Uterus (tissue), 4 donors: ENCODE data around the gene COPS9. TPM values are rescaled to one million over a fixed set of nuclear protein-coding genes. Genes with fewer than 3 reads are reported as not detected.

Experiments
- DNase-seq, 2 donors: peaks; one replicate each; pipeline ENCODE4 v3.0.0-alpha.2; 2019 to 2020
- H3K27ac ChIP-seq, 2 donors: fragments of 200-600 bp; sonication (generic); 1 replicate in 1 of 2; 2 replicates in 1 of 2; pipeline ENCODE4 v1.5.1; 2016 to 2018
- H3K27me3 ChIP-seq, 2 donors: fragments of 200-600 bp; sonication (generic); one replicate each; pipeline ENCODE4 v1.5.1; 2018 to 2019; ENCODE audit warnings: control low read depth in 1 of 2
- H3K36me3 ChIP-seq, 2 donors: fragments of 200-600 bp; sonication (generic); one replicate each; pipeline ENCODE4 v1.5.1; 2019; ENCODE audit warnings: control low read depth in 1 of 2
- H3K4me1 ChIP-seq, 2 donors: fragments of 200-600 bp; sonication (generic); one replicate each; pipeline ENCODE4 v1.5.1; 2018 to 2019; ENCODE audit warnings: control low read depth in 1 of 2
- H3K4me3 ChIP-seq, 2 donors: fragments of 200-600 bp; sonication (generic); 1 replicate in 1 of 2; 2 replicates in 1 of 2; pipeline ENCODE4 v1.5.1; 2018 to 2019; ENCODE audit warnings: mild to moderate bottlenecking in 1 of 2
- H3K9me3 ChIP-seq, 2 donors: fragments of 200-600 bp; sonication (generic); one replicate each; pipeline ENCODE4 v1.5.1; 2019; ENCODE audit warnings: control low read depth in 1 of 2
- POLR2A ChIP-seq, 2 donors: fragments of 450-650 bp; IDR thresholded peaks; one replicate each; pipeline ENCODE4 v1.6.1; 2016; ENCODE audit warnings: antibody characterized with exemption in 2 of 2, mild to moderate bottlenecking in 1 of 2, moderate library complexity in 1 of 2
- intact Hi-C: fragments of 100-400 bp; cut with DNase I; formaldehyde crosslinking; loops from one replicate; pipeline ENCODE4 v1.15.1; 2023; ENCODE audit warnings: low total_unique reads
- total RNA-seq, 4 donors: library from RNA; depleted of rRNA in 3 of 4; stranded (reverse); fragments of >200 nt in 3 of 4; gene quantifications; one replicate each; pipeline versions ENCODE4 v1.1.0 to v1.2.4, GENCODE V29; 2014 to 2023
- TF ChIP-seq, protein P1 (sequence below), 4 experiments: fragments of 200-600 bp in 2 of 4; fragments of 450-650 bp in 2 of 4; sonication (generic) in 2 of 4; IDR thresholded peaks; one replicate each; pipeline ENCODE4 v1.5.1; 2016 to 2019; ENCODE audit warnings: antibody characterized with exemption in 4 of 4, mild to moderate bottlenecking in 2 of 4, moderate library complexity in 1 of 4
- donor health status: DM: yes; HTN: yes; CAD: no.

COPS9 gene
- total RNA-seq, 4 donors from 2014 or later: 14.1 to 189 (median 98.0) TPM

DNA sequence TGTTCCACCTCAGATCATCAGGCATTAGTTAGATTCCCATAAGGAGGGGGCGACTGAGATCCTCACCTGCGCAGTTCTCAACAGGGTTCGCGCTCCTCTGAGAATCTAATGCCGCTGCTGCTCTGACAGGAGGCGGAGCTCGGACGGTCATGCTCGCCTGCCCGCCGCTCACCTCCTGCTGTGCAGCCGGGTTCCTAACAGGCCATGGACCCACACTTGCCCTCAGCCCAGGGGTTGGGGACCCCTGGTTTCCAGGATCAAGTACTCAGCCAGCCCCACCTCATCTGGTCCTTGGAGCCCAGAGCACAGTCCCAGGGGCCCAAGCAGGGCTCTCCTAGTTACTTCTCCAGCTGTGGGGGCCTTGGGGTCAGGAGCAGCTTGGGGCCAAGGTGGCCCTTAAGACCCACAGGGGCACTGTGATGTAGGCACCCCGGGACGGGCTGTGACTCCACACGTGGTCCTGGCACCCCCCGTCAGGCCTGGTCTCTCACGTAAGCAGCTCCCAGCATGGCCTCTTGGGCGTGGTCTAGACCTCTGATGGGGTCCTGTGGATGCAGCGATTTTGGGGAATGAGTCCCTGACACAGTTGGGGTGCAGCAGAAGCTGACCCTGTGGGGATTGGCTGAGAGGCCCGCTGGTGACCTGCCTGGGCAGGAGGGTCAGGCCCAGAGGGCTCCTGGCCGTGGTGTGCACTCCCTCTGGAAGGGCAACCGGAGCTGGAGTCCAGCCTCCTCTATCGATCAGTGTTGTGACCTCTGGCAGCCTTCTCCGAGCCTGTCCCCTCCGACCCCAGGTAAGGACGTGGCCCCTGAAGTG, 32.6 kb upstream of the COPS9 start:
- H3K27ac ChIP-seq: no peak overlapping the region
- intact Hi-C loops: no loop called here
- H3K9me3 ChIP-seq: no peaks in the 10 kb centered on the region
- no peaks in the 10 kb centered on the region for H3K36me3 ChIP-seq
- no peak overlapping the region for H3K4me3 ChIP-seq
- DNase-seq: no peak
- no peak for TF ChIP-seq POLR2A (IDR thresholded peaks at IDR 0.05)
- TF ChIP-seq, protein P1, sequence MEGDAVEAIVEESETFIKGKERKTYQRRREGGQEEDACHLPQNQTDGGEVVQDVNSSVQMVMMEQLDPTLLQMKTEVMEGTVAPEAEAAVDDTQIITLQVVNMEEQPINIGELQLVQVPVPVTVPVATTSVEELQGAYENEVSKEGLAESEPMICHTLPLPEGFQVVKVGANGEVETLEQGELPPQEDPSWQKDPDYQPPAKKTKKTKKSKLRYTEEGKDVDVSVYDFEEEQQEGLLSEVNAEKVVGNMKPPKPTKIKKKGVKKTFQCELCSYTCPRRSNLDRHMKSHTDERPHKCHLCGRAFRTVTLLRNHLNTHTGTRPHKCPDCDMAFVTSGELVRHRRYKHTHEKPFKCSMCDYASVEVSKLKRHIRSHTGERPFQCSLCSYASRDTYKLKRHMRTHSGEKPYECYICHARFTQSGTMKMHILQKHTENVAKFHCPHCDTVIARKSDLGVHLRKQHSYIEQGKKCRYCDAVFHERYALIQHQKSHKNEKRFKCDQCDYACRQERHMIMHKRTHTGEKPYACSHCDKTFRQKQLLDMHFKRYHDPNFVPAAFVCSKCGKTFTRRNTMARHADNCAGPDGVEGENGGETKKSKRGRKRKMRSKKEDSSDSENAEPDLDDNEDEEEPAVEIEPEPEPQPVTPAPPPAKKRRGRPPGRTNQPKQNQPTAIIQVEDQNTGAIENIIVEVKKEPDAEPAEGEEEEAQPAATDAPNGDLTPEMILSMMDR (IDR thresholded peaks at IDR 0.05): no peak
- H3K27me3 ChIP-seq: no peaks in the 10 kb centered on the region
- no peaks in the 10 kb centered on the region for H3K4me1 ChIP-seq

DNA sequence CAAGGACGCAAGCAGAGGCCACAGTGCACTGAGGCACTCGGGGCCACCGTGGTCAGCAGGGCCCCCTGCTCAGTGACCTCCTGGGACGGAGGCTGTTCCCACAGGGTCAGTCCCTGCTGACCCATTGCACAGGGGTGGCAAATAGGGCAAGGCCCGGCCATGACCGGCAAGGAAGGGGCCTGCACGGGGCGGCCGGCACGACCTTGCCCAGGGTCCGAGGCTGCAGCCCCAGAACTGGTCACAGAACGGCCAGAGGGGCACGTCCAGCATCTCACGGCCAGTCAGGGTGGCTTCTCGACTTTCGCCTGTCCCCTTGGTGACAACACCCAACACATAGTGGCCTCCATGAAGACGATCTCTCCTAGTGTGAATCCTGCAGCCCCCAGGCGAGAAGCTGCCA, 31.9 kb upstream of the COPS9 start:
- TF ChIP-seq POLR2A (IDR thresholded peaks at IDR 0.05): no peak
- Histone ChIP-seq H3K4me3 (no peak overlapping the region), H3K27ac (no peak overlapping the region), H3K36me3 (no peaks in the 10 kb centered on the region), H3K4me1 (no peaks in the 10 kb centered on the region), H3K27me3 (no peaks in the 10 kb centered on the region), H3K9me3 (no peaks in the 10 kb centered on the region)
- no peak for DNase-seq
- intact Hi-C loops: no loop called here

DNA sequence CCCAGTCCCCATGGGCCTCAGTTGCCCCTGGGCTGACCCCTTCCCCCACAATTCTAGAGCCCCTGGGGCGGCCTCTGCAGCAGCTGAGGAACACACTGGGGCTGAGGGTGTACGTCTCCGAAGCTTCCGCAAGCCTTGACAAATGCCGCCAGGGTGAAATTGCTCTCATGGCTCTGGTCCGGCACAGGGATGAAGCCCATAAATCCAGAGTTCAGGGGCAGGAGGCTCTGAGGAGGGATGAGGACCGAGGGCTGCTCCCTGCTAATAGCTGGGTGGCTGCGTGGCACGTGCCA, 31.4 kb upstream of the COPS9 start:
- Histone ChIP-seq H3K36me3 (no peaks in the 10 kb centered on the region), H3K27ac (no peak overlapping the region), H3K4me3 (no peak overlapping the region), H3K9me3 (no peaks in the 10 kb centered on the region), H3K4me1 (no peaks in the 10 kb centered on the region), H3K27me3 (no peaks in the 10 kb centered on the region)
- no peak for DNase-seq
- intact Hi-C loops: no loop called here
- TF ChIP-seq POLR2A (IDR thresholded peaks at IDR 0.05): no peak
- TF ChIP-seq, protein P1 (IDR thresholded peaks at IDR 0.05): no peak

DNA sequence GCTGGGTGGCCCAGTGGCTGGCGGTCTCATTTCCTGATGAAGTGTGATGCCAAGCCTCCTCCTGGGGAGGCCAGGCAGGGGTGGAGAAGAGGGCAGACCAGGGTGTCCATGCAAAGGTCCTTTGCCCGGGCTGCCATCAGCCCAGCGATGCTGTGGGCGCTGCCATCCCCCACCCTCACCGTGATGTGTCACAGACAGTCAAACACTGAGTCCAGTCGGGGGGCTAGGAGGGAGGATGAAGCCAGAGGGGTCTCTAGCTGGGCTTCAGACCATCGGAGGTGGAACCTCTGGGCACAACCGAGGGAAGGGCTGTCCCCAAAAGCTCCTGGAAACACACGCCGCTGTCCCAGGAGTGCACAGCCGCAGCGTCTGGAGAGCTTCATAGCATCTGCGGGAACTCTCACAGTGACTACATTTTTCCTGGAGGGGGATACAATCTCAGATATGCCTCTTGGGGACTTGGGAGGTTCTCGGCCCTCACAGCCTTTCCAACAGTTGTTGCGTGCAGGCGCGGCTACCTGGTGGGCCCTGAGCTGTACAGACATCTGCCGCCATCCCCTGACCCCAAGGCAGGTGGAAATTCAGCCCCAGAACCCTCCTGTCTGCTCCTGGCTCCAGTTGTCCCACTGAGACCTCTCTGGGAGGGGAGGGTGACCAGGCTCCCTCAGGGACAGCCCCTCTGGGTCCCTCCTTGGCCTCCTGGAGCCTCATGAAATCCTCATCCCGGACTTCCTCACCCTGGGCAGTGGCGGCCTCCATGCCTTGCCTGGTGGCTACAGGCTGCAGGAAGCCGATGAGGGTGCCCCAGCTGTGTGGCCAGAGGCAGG, 30.9 kb upstream of the COPS9 start:
- H3K27me3 ChIP-seq: no peaks in the 10 kb centered on the region
- no peak overlapping the region for H3K27ac ChIP-seq
- no peak overlapping the region for H3K4me3 ChIP-seq
- no peaks in the 10 kb centered on the region for H3K36me3 ChIP-seq
- intact Hi-C loops: no loop called here
- TF ChIP-seq, protein P1 (IDR thresholded peaks at IDR 0.05): no peak
- TF ChIP-seq POLR2A (IDR thresholded peaks at IDR 0.05): no peak
- H3K9me3 ChIP-seq: no peaks in the 10 kb centered on the region
- H3K4me1 ChIP-seq: no peaks in the 10 kb centered on the region
- DNase-seq: no peak

DNA sequence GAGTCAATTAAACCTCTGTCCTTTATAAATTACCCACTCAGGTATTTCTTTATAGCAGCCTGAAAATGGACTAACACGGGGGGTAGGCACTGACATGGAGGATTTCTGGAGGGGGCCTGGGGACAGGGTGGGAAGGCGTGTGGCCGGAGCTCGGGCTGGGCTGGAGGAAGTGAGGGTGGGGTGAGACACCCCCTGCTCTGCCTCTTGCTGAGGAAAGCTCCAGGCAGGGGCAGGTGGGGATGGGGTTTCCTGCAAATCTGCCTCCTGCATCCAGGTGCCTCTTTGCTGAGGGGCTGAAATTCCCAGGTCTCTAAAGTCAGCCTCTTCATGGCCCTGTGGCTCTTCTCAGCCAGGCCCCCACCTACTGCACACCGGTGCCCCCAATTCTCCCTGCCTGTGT, 30.1 kb upstream of the COPS9 start:
- Histone ChIP-seq H3K36me3 (no peaks in the 10 kb centered on the region), H3K4me3 (no peak overlapping the region), H3K27me3 (no peaks in the 10 kb centered on the region), H3K4me1 (no peaks in the 10 kb centered on the region), H3K27ac (no peak overlapping the region), H3K9me3 (no peaks in the 10 kb centered on the region)
- DNase-seq: no peak
- TF ChIP-seq, protein P1 (IDR thresholded peaks at IDR 0.05): no peak
- no peak for TF ChIP-seq POLR2A (IDR thresholded peaks at IDR 0.05)
- intact Hi-C loops: no loop called here
